PC-3 (cell line): ENCODE measurements around the gene ADGRG6. TPM values are rescaled to one million over a fixed set of nuclear protein-coding genes. Genes with fewer than 3 reads are reported as not detected.

ENCODE experiments used
- ATAC-seq: fragments of 200-7000 bp; cut with Tn5 transposase; 2 replicates; pipeline ENCODE4 v1.9.1; 2020; ENCODE audit warnings: mild to moderate bottlenecking, moderate library complexity
- BruUV-seq: library from RNA; stranded (reverse); fragments of 400-500 nt; replicated peaks from 2 replicates; lab custom pipeline; 2021; lab: Mats Ljungman, UMichigan
- CTCF ChIA-PET: fragments of 300-600 bp; sonication (Branson Sonifier 250); formaldehyde crosslinking; loops from one replicate; lab custom pipeline; 2022; ENCODE audit warnings: antibody characterized with exemption; lab: Charles Lee
- POLR2A ChIA-PET: fragments of 300-600 bp; sonication (Branson Sonifier 250); formaldehyde crosslinking; loops from one replicate; lab custom pipeline; 2022; ENCODE audit warnings: antibody characterized with exemption; ENCODE audit not compliant: unreplicated experiment; lab: Charles Lee
- DNase-seq: peaks from one replicate; pipeline ENCODE4 v3.0.0-alpha.2; 2015
- H2AFZ ChIP-seq: fragments of 300-600 bp; sonication (generic); 2 replicates; pipeline ENCODE4 v1.6.0; 2016; ENCODE audit warnings: antibody characterized with exemption, low read length
- H3F3A ChIP-seq: fragments of 300-600 bp; sonication (generic); one replicate; pipeline ENCODE4 v1.6.0; 2017; ENCODE audit warnings: antibody characterized with exemption, low read length, control low read depth, mild to moderate bottlenecking; ENCODE audit not compliant: unreplicated experiment
- H3K27ac ChIP-seq: fragments of 300-600 bp; sonication (generic); 2 replicates; pipeline ENCODE4 v1.5.1; 2016; ENCODE audit warnings: mild to moderate bottlenecking, low read length
- H3K27me3 ChIP-seq: fragments of 300-600 bp; sonication (generic); 2 replicates; pipeline ENCODE4 v1.6.1; 2016; ENCODE audit warnings: low read length, mixed read lengths
- H3K36me3 ChIP-seq: fragments of 300-600 bp; sonication (generic); 2 replicates; pipeline ENCODE4 v1.6.1; 2016; ENCODE audit warnings: low read depth, mixed run types, low read length, mixed read lengths
- H3K4me1 ChIP-seq: fragments of 300-600 bp; sonication (generic); 2 replicates; pipeline ENCODE4 v1.5.1; 2016; ENCODE audit warnings: low read length; ENCODE audit not compliant: insufficient read depth
- H3K4me2 ChIP-seq: fragments of 300-600 bp; sonication (generic); 2 replicates; pipeline ENCODE4 v1.6.0; 2016; ENCODE audit warnings: low read length
- H3K4me3 ChIP-seq: fragments of 300-600 bp; sonication (generic); 2 replicates; pipeline ENCODE4 v1.5.1; 2016; ENCODE audit warnings: mild to moderate bottlenecking, low read length, mixed read lengths
- H3K79me2 ChIP-seq: fragments of 300-600 bp; sonication (generic); 2 replicates; pipeline ENCODE4 v1.6.1; 2017; ENCODE audit warnings: low read length, mixed read lengths
- H3K9ac ChIP-seq: fragments of 300-600 bp; sonication (generic); 2 replicates; pipeline ENCODE4 v1.6.0; 2016; ENCODE audit warnings: mild to moderate bottlenecking, low read length
- H3K9me2 ChIP-seq: fragments of 300-600 bp; sonication (generic); replicated peaks from 2 replicates; pipeline ENCODE4 v1.6.1; 2016; ENCODE audit warnings: mixed run types, low read length, mixed read lengths
- H3K9me3 ChIP-seq: fragments of 300-600 bp; sonication (generic); 2 replicates; pipeline ENCODE4 v1.6.1; 2016; ENCODE audit warnings: low read length, mixed read lengths
- H4K20me1 ChIP-seq: fragments of 300-600 bp; sonication (generic); 2 replicates; pipeline ENCODE4 v1.6.1; 2016; ENCODE audit warnings: low read length, mixed read lengths
- CTCF ChIP-seq: fragments of 300-600 bp; sonication (generic); conservative IDR thresholded peaks from 2 replicates; pipeline ENCODE4 v1.5.1; 2017; ENCODE audit warnings: antibody characterized with exemption, low read depth, mild to moderate bottlenecking, low read length
- EZH2 ChIP-seq: fragments of 300-600 bp; sonication (generic); IDR thresholded peaks from one replicate; pipeline ENCODE4 v1.6.1; 2017; ENCODE audit warnings: antibody characterized with exemption, mild to moderate bottlenecking, low read length; ENCODE audit not compliant: unreplicated experiment
- EZH2phosphoT487 ChIP-seq: fragments of 300-600 bp; sonication (generic); IDR thresholded peaks from 2 replicates; pipeline ENCODE4 v1.6.1; 2018; ENCODE audit warnings: mild to moderate bottlenecking, antibody characterized with exemption, low read length, borderline replicate concordance
- intact Hi-C: fragments of 100-400 bp; cut with micrococcal nuclease; formaldehyde crosslinking; loops from 2 replicates; pipeline ENCODE4 v1.9.0; 2023
- total RNA-seq: library from RNA; depleted of rRNA; stranded (reverse); fragments of >200 nt; gene quantifications from 2 replicates; pipeline ENCODE4 v1.2.3, GENCODE V29; 2014

The ADGRG6 gene
- total RNA-seq, 1 experiment from 2014 or later: 73.2 TPM

GRCh38 chr6:142478117-142478516 is 176.3 kb downstream of the ADGRG6 start:
- no TSS peak for BruUV-seq

GRCh38 chr6:142481466-142481865 is 179.7 kb downstream of the ADGRG6 start:
- DNase-seq: no peak
- Histone ChIP-seq H3F3A (no peaks in the 10 kb centered on the region), H3K4me2 (no peak overlapping the region), H3K4me3 (no peak overlapping the region), H3K79me2 (no peaks in the 10 kb centered on the region), H3K27ac (no peak overlapping the region), H3K27me3 (no peaks in the 10 kb centered on the region), H3K4me1 (no peaks in the 10 kb centered on the region), H3K9me3 (no peaks in the 10 kb centered on the region), H3K9me2 (no peaks in the 10 kb centered on the region), H4K20me1 (no peaks in the 10 kb centered on the region), H3K9ac (no peak overlapping the region), H2AFZ (no peak overlapping the region), H3K36me3 (no peaks in the 10 kb centered on the region)
- no TSS peak for BruUV-seq
- POLR2A ChIA-PET: interaction anchor here (0.6 kb wide), 1 partner anchor 1813 kb away, joined by 5 read pairs; no protein-coding TSS in a partner anchor
- CTCF ChIA-PET: no interaction called here
- no peak for ATAC-seq
- intact Hi-C loops: no loop called here
- TF ChIP-seq EZH2 (no peak), EZH2phosphoT487 (no peak), CTCF (no peak)

More at GRCh38 chr6:142478117-142478516, 176.3 kb downstream of the ADGRG6 start:
- H3K9ac ChIP-seq: no peak overlapping the region
- no peaks in the 10 kb centered on the region for H3K9me2 ChIP-seq
- TF ChIP-seq CTCF (0 out of 2 replicates have a peak, but pooled peaks have one; percentile 16), EZH2phosphoT487 (no peak), EZH2 (no peak)
- no peaks in the 10 kb centered on the region for H3K9me3 ChIP-seq
- H3K27me3 ChIP-seq: no peaks in the 10 kb centered on the region
- H3K79me2 ChIP-seq: no peaks in the 10 kb centered on the region
- H3K4me1 ChIP-seq: no peaks in the 10 kb centered on the region
- no peaks in the 10 kb centered on the region for H3F3A ChIP-seq
- H2AFZ ChIP-seq: peak overlapping the region; percentile 48
- DNase-seq (peak; percentile 40), ATAC-seq (peak; percentile 43; the same call in 1 of the 2 replicates)
- no peak overlapping the region for H3K27ac ChIP-seq
- ChIA-PET POLR2A (no interaction called here), CTCF (interaction anchor here (0.7 kb wide), 1 partner anchor 34 kb away, joined by 4 read pairs; no protein-coding TSS in a partner anchor)
- H3K4me2 ChIP-seq: no peak overlapping the region
- no peak overlapping the region for H3K4me3 ChIP-seq
- H4K20me1 ChIP-seq: no peaks in the 10 kb centered on the region
- intact Hi-C loops: loop anchor here (10.0 kb wide), 3 partner anchors 323 to 467 kb away; partner anchors contain the start of gene HIVEP2
- H3K36me3 ChIP-seq: no peaks in the 10 kb centered on the region

- no TSS peak for BruUV-seq
- no peaks in the 10 kb centered on the region for H3K9me3 ChIP-seq
- no peak overlapping the region for H3K9ac ChIP-seq
- POLR2A ChIA-PET: no interaction called here
- no peaks in the 10 kb centered on the region for H3K36me3 ChIP-seq
- no peaks in the 10 kb centered on the region for H4K20me1 ChIP-seq
- no peak overlapping the region for H3K4me3 ChIP-seq
- no peaks in the 10 kb centered on the region for H3K9me2 ChIP-seq
- CTCF ChIA-PET: no interaction called here
- no peak overlapping the region for H2AFZ ChIP-seq
- H3K4me1 ChIP-seq: no peaks in the 10 kb centered on the region
- intact Hi-C loops: no loop called here
- H3K79me2 ChIP-seq: no peaks in the 10 kb centered on the region
- ATAC-seq (no peak), DNase-seq (no peak)
- H3K4me2 ChIP-seq: no peak overlapping the region
- no peak for TF ChIP-seq EZH2phosphoT487
- no peaks in the 10 kb centered on the region for H3K27me3 ChIP-seq
- no peak overlapping the region for H3K27ac ChIP-seq
- no peaks in the 10 kb centered on the region for H3F3A ChIP-seq
Observed at GRCh38 chr6:142482249-142482648, 180.4 kb downstream of the ADGRG6 start.
